Islet precursor cell (in vitro differentiated cells): Measurements from ENCODE around the gene TTC28.
"Not testable (repeated sequence)": the region's sequence is repeated elsewhere in the genome, so short reads cannot be mapped to it uniquely, and the experiment has no call there.

Source experiments
- DNase-seq: peaks from one replicate; pipeline ENCODE4 v3.0.0-alpha.2; 2018

TTC28 gene

GRCh38 chr22:28679611-28680287, at the start of gene TTC28:
Gene TTC28 (minus strand): TSS chr22:28679840. CDS start chr22:28679723, 117 bp downstream.
- peak; percentile 75 for DNase-seq

GRCh38 chr22:28728621-28729313, 49.1 kb upstream of the TTC28 start:
- DNase-seq = no peak

GRCh38 chr22:28728002-28728401, 48.4 kb upstream of the TTC28 start:
- no peak for DNase-seq

GRCh38 chr22:28718044-28718443, 38.4 kb upstream of the TTC28 start:
- DNase-seq = no peak

DNA sequence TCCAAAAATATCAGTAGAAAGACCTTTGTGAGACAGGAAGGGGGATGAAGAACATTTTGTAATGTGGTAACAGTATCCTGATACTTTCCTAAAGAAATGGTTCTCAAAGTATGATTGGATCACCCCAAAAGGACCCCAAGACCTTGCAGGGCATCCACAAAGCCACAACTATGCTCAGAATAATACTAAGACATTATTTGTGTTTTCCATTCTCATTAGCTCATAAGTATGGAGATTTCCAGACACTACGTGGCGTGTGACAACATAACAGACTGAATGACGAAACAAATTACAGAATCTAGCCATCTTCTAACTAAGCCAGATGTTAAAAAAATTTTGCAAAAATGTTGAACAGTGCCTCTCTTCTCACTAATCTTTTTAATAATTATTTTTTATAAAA, 37.0 kb upstream of the TTC28 start:
- DNase-seq = no peak

DNA sequence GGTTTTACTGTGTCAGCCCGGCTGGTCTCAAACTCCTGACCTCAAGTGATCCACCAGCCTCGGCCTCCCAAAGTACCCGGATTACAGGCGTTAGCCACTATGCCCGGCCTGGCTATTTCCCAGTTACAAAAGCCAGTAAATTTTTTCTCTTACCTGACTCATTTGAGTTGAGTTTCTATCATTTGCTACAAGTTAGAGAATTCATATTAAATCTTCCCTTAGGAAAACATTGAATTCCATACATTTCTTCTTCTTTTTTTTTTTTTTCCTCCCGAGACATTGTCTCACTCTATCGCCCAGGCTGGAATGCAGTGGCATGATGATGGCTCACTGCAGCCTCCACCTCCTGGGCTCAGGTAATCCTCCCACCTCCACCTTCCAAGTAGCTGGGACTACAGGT, 36.0 kb upstream of the TTC28 start:
- DNase-seq = no peak

DNA sequence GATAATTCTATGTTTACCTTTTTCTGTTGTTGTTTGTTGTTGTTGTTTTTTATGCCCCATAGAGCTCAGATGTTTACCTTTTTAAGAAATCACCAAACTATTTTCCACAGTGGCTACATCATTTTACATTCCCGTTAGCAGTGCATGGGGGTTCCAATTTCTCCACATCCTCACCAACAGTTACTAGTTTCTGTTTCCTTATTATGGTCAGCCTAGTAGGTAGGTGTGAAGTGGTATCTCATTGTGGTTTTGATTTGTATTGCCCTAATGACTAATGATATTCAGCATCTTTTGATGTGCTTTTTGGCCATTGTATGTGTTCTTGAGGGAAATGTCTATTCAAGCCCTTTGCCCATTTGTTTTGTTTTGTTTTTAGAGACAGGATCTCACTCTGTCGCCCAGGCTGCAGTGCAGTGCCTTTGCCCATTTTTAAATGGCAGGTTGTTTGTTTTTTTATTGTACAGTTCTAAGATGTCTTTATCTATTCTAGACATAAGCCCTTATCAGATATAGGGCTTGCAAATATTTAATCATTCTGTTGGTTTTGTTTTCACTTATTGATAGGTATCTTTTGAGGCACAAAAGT, 34.5 kb upstream of the TTC28 start:
- no peak for DNase-seq

GRCh38 chr22:28711820-28712777, 32.5 kb upstream of the TTC28 start:
- peak; percentile 73 for DNase-seq

DNA sequence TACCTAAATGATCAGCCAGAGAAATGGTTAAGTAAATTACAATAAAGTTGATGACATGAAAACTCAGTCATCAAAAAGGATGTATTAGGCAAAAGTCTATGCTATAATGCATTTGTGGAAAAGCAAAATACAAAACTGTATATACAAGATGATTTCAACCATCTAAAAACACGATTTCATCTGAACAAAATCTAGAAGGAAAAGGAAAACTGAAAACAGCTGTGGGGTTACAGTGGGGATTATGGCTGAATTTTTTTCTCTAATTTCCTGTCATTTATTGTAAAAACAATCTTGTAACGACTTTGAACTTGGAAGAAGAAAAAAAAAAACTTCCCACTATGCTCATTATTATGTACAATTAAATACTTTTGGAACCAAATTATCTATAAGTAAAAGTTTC, 31.7 kb upstream of the TTC28 start:
- DNase-seq = no peak

GRCh38 chr22:28710576-28711191, 31.0 kb upstream of the TTC28 start:
- no peak for DNase-seq

GRCh38 chr22:28710107-28710506, 30.5 kb upstream of the TTC28 start:
- DNase-seq = no peak

DNA sequence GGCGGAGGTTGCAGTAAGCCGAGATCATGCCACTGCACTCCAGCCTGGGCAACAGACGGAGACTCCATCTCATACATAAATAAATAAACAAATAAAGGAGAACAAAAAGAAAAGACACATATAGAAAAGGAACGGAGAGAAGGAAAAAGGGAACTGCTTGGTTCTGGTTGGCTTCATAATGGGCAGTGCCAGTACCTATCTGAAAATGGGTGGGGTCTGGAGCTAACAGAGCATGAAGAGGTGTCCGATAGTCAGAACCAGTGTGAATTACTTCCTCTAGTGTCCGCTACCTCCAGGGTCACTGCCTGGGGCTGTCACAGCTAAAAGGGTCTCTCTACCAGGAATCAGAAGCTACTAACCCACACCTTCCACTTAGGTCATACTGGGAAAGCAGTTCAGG, 27.2 kb upstream of the TTC28 start:
- DNase-seq = no peak

GRCh38 chr22:28703436-28703835, 23.8 kb upstream of the TTC28 start:
- DNase-seq = no peak

DNA sequence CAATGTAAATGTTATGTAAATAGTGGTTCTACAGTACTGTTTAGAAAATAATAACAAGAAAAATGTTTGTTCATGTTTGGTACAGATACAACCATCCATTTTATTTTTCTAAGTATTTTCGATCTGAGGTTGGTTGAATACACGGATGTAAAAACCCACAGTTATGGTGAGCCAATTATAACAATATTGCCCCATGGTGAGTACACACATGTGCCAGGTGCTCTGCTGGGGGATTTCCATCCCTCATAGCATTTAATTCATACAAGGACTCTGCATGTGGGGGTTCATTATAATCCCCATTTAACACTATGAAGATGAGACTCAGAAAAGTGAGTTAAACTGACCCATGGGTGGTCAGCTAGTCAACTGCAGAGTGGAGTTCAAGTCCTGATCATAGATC, 23.3 kb upstream of the TTC28 start:
- no peak for DNase-seq

DNA sequence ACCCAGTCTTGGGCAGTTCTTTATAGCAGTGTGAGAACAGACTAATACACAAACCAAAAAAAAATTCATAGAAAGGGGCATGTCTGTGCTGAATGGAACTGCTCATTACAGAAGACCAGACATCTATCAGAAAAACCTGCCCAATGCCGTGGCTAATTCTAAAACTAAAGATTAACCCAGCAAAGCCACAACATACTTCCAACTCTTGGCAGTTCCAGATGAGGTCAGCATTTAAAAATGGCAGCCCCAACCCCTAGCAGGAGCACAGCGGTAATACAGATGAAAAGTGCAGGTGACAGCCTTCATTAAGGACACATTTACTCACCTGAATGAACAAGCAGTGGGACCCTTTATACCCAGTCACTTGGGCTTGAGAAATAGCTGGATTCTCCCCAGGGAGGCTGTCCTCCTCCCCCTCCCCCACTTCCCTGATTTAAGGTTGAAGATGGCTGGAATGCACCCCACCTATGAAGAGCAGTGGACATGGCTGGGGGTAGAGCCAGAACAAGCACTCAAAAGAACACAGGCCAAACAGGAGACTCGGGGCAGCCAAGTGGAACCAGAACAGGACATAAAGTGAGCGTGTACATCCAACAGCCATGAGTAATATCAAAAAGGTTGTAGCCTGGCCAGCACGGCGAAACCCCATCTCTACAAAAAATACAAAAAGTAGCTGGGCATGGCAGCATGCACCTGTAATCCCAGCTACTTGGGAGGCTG, 13.6 kb upstream of the TTC28 start:
- not testable (repeated sequence) for DNase-seq

GRCh38 chr22:28689796-28690195, 10.2 kb upstream of the TTC28 start:
- not testable (repeated sequence) for DNase-seq

DNA sequence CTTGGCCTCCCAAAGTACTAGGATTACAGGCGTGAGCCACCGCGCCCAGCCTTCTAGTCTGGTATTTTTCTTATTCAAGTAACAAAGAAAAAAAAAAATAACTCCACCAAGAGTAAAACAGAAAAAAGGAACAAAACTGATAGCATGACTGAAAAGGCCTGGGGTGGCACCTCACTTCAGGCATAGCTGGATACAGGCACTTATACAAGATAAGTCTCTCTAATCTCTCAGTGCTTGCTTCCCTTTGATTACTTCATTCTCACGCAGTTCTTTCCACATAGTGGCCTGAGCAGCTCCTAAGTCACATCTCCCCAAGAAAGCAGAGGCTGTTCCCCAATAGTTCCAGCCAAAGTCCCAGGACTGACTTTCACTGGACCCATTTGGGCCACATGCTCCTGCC, 3.3 kb upstream of the TTC28 start:
- DNase-seq = not testable (repeated sequence)

- DNase-seq = not testable (repeated sequence)
Measured at GRCh38 chr22:28680813-28681490, 1.3 kb upstream of the TTC28 start.

GRCh38 chr22:28678778-28679610, 646 bp downstream of the TTC28 start:
- peak; percentile 52 for DNase-seq

DNA sequence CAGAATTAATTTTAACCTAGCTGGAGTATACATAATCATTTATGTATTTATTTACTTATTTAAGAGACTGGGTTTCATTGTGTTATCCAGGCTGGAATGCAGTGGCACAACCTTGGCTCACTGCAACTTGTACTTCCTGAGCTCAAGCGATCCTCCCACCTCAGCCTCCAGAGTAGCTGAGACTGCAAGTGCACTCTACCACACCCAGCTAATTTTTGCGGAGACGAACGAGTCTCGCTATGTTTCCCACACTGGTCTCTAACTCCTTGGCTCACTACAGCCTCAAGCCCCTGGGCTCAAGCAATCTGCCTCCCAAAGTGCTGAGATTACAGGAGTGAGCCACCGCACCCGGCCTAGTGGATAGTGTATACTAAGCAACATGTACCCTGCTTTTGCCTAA, 1.5 kb downstream of the TTC28 start:
- not testable (repeated sequence) for DNase-seq
